K562 (cell line): ENCODE results near the gene RHOT1. TPM values are rescaled to one million over a fixed set of nuclear protein-coding genes. Genes with fewer than 3 reads are reported as not detected.

Source experiments
- PCBP2 ChIP-seq: fragments of 200-400 bp; formaldehyde crosslinking; IDR thresholded peaks from 2 replicates; pipeline ENCODE4 v1.6.1; 2018; ENCODE audit warnings: low read length, low read depth, mild to moderate bottlenecking, moderate library complexity; ENCODE audit not compliant: poor library complexity, severe bottlenecking
- RUNX1 ChIP-seq: sonication (generic); IDR thresholded peaks from 2 replicates; pipeline ENCODE4 v1.6.1; 2016; ENCODE audit warnings: antibody characterized with exemption, low read depth
- SREBF1 ChIP-seq: fragments of 150-350 bp; IDR thresholded peaks from 2 replicates; pipeline ENCODE4 v1.6.1; 2014; ENCODE audit warnings: antibody characterized with exemption, low read depth, low read length, borderline replicate concordance
- SREBF2 ChIP-seq: sonication (generic); formaldehyde crosslinking; IDR thresholded peaks from 2 replicates; pipeline ENCODE4 v1.4.0; 2020; ENCODE audit warnings: mild to moderate bottlenecking, missing genetic modification reagents
- TRIM28 ChIP-seq: fragments of 450-650 bp; IDR thresholded peaks from 2 replicates; pipeline ENCODE4 v1.6.1; 2017
- ZBTB40 ChIP-seq, 2 experiments: fragments of 450-650 bp in 1 of 2; sonication (generic) in 1 of 2; formaldehyde crosslinking in 1 of 2; IDR thresholded peaks; 2 replicates each; pipeline versions ENCODE4 v1.7.1 to v1.9.0; 2016 to 2022; ENCODE audit warnings: inconsistent platforms in 1 of 2, mild to moderate bottlenecking in 1 of 2, missing genetic modification reagents in 1 of 2
- ZNF407 ChIP-seq: fragments of 450-650 bp; IDR thresholded peaks from 2 replicates; pipeline ENCODE4 v1.6.1; 2016; ENCODE audit warnings: low read depth
- ZNF436 ChIP-seq: fragments of 250-450, 450-650 bp; sonication (Bioruptor Pico); formaldehyde crosslinking; IDR thresholded peaks from 2 replicates; pipeline ENCODE4 v1.7.0; 2020; ENCODE audit warnings: mild to moderate bottlenecking
- polyA plus RNA-seq, 8 experiments: library from polyadenylated mRNA; depleted of rRNA in 4 of 8; stranded (reverse) in 5 of 8; unstranded in 3 of 8; fragments of >200 nt; fragmentation: Nextera tagmentation in 2 of 8; fragmentation: Illumina TruSeq in 1 of 8; extraction: Ambion mirVana in 2 of 8; extraction: Trizol in 1 of 8; gene quantifications; 2 replicates each; pipeline versions ENCODE4 v1.2.1 to v1.2.3, GENCODE V29; 2011 to 2014; ENCODE audit warnings: inconsistent platforms in 1 of 8, missing spikeins in 1 of 8
- total RNA-seq, 7 experiments: library from RNA; depleted of rRNA in 6 of 7; stranded (reverse); fragments of >200 nt in 6 of 7; fragmentation: Illumina TruSeq in 2 of 7; extraction: Trizol in 2 of 7; gene quantifications; 2 replicates each; pipeline versions ENCODE4 v1.2.1 to v1.2.3, GENCODE V29; 2011 to 2021; ENCODE audit warnings: low replicate concordance in 1 of 7

The RHOT1 gene
- total and polyA plus RNA-seq, 9 of the 15 experiments (the other 6 are each of a cell fraction or from before 2014, with no cell fraction given), result 23.0 to 101 (median 32.2) TPM

- no peak for TF ChIP-seq ZBTB40 (IDR thresholded peaks at IDR 0.05)
- no peak for TF ChIP-seq ZBTB40 (CRISPR knock-in tag; IDR thresholded peaks at IDR 0.05)
- no peak for TF ChIP-seq SREBF1
- no peak for TF ChIP-seq ZNF436 (CRISPR knock-in tag)
- no peak for TF ChIP-seq PCBP2
- TF ChIP-seq RUNX1, result no peak
- TF ChIP-seq TRIM28, result peak; percentile 69
- TF ChIP-seq ZNF407, result peak; percentile 92
- TF ChIP-seq SREBF2, result no peak
Measured at GRCh38 chr17:32142038-32142856, at the start of gene RHOT1 (continued).
